HG02840 (cell line): ENCODE data around the gene ROCK1.
"Not testable (repeated sequence)": the region's sequence is repeated elsewhere in the genome, so short reads cannot be mapped to it uniquely, and the experiment has no call there.

ENCODE experiments used
- ATAC-seq: cut with Tn5 transposase; IDR thresholded peaks from one replicate; pipeline ENCODE4 v1.9.1; 2021; ENCODE audit warnings: mild to moderate bottlenecking, moderate library complexity, moderate number of reproducible peaks; ENCODE audit not compliant: unreplicated experiment, low FRiP score

Gene ROCK1

DNA sequence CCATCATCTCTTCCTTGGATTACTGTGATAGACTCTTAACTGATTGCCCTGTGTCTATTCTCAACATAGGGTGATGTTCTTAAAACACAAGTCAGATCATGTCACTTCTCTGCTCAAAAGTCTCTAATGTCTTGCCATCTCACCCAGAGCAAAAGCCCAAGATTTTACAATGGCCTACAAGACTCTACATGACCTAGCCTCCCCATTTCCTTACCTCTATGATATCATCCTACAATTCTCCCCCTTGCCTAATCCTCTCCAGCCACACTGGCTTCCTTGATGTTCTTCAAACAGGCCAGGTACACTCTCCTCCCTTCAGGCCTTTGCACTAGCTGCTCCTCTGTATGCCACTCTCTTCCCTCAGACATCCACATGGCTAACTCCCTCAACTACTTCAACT, 55.1 kb downstream of the ROCK1 start:
- ATAC-seq: no peak

GRCh38 chr18:21054252-21054821, 57.3 kb downstream of the ROCK1 start:
- ATAC-seq: no peak

DNA sequence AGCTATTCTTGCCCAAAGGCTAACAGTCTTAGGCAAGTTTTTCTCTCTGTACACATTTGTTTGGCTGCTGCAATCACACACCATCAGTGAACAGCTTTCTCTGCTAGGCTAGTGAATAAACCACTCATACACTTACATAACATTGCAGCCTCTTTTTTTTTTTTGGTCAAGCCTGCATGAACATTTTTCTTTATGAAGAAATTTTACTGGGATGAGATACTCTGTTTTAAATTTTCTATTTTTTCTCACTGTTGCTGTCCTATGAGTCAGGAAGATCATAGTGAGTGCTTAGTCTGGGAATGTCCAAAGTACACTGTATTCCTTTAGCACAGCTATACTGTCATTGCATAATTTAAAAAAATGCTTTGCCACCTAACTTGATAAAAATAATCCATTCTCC, 58.5 kb downstream of the ROCK1 start:
- ATAC-seq: no peak

DNA sequence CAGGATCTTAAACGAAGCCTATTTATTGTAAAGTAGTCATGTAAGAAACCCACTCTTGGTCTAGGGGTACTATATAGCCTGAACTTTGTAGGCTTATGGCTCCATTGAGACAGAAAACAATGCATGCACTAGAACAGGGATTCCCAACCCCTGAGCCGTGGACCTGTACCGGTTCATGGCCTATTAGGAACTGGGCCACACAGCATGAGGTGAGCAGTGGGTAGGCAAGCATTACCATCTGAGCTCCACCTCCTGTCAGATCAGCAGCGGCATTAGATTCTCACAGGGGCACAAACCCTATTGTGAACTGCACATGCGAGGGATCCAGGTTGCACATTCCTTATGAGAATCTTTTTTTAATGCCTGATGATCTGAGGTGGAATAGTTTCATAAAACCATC, 59.2 kb downstream of the ROCK1 start:
- ATAC-seq: no peak

- ATAC-seq: no peak
Measured at GRCh38 chr18:21051620-21052019, 60.0 kb downstream of the ROCK1 start.

DNA sequence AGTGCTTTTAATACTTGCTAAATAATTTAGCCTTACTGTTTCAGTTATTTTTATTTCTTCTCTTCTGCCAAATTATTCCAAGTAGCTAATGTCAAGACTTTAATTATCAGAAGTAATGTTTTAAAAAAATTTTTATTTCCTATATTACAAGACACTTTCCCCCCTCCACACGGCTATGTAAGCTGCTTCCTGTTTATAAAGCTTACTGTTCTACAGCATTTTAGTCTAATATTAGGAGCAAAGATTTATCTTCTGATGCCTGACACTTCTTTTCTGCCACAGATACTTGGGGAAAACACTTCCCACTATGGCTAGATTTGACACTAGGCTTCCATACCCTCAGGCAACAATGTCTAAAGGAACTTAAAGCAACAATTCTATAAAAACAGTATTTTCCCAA, 62.3 kb downstream of the ROCK1 start:
- no peak for ATAC-seq

- ATAC-seq: no peak
Measured at GRCh38 chr18:21047126-21047525, 64.5 kb downstream of the ROCK1 start.

DNA sequence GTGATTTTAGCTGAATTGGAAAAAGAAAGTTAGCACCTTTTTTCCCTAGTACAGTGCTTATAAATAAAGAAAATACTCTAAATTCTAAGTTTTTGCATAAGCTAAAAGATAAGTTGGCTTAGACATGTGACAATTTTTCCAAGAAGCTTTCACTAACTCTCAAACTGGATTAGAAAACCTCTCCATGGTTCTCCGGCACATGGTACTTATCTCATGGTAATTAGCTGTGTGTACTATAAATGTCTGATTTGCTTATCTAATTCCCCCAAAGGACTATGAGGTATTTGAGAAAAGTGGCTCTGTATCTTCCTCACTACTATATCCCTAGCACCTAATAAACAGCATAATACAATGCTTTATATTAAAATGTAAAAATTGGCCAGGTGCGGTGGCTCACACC, 71.1 kb downstream of the ROCK1 start:
- ATAC-seq: no peak

- ATAC-seq: no peak
Measured at GRCh38 chr18:21038201-21038600, 73.4 kb downstream of the ROCK1 start.

DNA sequence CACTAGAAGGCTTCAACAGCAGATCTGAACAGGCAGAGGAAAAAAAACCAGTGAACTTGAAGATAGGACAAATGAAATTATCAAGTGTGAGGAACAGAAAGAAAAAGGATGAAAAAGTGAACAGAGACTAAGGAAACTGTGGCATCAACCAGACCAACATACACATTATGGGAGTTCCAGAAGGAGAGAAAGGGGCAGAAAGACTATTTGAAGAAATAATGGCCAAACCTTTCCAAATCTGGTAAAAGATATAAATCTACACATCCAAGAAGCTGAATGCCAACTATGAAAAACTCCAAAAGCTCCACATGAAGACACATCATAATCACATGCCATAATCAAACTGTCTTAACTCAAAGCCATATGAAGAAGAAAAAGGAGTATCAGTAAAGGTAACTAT, 79.8 kb downstream of the ROCK1 start:
- no peak for ATAC-seq

GRCh38 chr18:21018257-21018656, 93.4 kb downstream of the ROCK1 start:
- ATAC-seq: not testable (repeated sequence)

DNA sequence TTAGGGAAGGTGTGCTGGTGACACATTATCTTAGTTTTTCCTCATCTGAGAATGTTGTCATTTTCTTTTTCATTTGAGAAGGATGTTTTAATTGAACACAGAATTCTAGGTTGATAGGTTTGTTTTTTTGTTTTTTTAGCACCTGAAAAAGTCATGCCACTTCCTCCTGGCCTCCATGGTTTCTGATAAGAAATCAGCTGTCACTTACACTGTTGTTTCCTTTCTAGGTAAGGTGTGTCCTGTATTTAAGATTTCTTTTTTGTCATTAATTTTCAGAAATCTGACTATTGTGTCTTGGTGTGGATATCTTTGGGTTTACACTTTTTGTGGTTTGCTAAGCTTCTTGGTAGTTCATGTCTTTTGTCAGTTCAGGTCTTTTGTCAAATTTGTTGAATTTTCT, 99.3 kb downstream of the ROCK1 start:
- ATAC-seq: no peak

GRCh38 chr18:21004726-21005125, 106.9 kb downstream of the ROCK1 start:
- ATAC-seq: no peak

DNA sequence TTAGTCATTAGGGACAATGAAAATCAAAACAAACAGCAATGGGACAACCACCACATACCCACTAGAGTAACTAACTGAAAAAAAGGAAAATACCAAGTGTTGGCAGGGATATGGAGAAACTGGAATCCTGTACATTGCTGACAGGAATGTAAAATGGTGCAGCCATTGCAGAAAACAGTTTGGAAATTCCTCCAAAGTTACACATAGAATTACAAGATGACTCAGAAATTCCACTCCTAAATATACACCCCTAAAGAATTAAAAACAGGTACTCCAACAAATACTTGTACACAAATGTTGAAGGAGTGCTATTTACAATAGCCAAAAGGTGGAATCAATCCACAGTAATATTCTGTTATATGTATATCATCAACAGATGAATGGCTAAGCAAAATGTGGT, 110.9 kb downstream of the ROCK1 start:
- ATAC-seq: no peak

- no peak for ATAC-seq
Measured at GRCh38 chr18:20997371-20997770, 114.2 kb downstream of the ROCK1 start.

GRCh38 chr18:20996418-20996817, 115.2 kb downstream of the ROCK1 start:
- no peak for ATAC-seq

DNA sequence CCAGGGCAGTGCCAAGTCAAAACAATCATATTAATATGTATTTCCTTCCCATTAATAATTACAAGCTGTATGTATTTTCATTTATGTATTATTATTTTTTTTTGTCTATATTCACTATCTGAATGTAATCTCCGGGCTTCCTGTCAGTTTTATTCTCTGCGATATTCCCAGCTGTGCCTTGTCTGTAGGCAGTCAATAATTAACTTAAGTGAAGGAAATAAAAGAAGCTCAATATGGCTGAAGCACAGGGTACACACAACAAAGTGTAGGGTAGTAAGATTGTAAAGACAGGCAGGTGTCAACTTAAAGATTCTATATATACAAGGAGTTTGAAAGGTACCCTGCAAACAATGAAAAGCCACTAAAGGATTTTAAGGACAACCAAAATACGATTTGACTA, 122.9 kb downstream of the ROCK1 start:
- no peak for ATAC-seq

- ATAC-seq: no peak
Measured at GRCh38 chr18:20975077-20975476, 136.5 kb downstream of the ROCK1 start.

DNA sequence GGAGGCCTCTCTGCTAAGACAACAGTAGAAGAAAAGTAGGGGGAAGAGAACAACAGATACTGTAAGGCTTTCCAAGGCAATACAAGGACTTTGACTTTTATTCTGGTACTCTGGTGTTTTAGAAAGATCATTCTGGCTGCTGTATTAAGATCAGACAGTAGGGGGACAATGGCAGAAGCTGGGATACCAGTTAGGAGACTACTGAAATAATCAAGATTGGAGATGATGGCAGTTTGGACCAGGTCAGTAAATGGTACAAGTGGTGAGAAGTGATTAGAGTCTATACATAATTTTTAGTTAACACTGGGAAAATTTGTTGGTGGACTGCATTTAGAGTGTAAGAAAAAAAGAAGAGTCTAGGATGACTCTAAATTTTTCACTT, 139.7 kb downstream of the ROCK1 start:
- no peak for ATAC-seq

GRCh38 chr18:20966795-20967194, 144.8 kb downstream of the ROCK1 start:
- no peak for ATAC-seq

GRCh38 chr18:20963027-20963426, 148.6 kb downstream of the ROCK1 start:
- ATAC-seq: no peak

DNA sequence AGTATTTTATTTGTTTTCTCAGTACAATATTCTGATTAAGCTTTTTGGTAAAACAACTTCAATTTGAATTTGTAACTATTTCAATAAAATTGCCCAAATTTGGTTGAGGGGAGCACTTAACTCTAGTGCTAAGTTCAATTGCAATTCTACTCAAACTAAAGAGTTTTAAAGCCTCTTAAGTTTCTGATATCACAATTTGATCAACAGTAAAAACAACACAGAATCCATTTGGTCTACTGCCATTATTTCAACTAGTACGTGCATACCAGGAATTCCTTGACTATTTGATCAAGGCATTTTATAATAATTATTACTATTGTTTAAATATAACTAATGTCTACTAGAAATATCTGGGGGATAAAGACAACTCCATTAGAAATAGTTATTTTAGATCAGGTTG, 150.9 kb downstream of the ROCK1 start:
- no peak for ATAC-seq

GRCh38 chr18:20950827-20951226, 160.8 kb downstream of the ROCK1 start:
- ATAC-seq: not testable (repeated sequence)
